Liver (tissue), 9 donors: ENCODE measurements around the gene FBXO8. TPM values are rescaled to one million over a fixed set of nuclear protein-coding genes. Genes with fewer than 3 reads are reported as not detected.

Experiments used
- DNase-seq: peaks from one replicate; pipeline ENCODE4 v3.0.0-alpha.2; 2017; ENCODE audit warnings: low spot score
- H3K27ac ChIP-seq, 2 donors: one replicate each; pipeline ENCODE4 v1.7.0; 2013; ENCODE audit warnings: inconsistent platforms in 2 of 2, low read length in 2 of 2, control low read depth in 1 of 2, low read depth in 1 of 2, mild to moderate bottlenecking in 1 of 2
- H3K27me3 ChIP-seq, 4 donors: one replicate each; pipeline versions ENCODE4 v1.6.1 to v1.7.0; 2013; ENCODE audit warnings: low read length in 3 of 4, inconsistent platforms in 1 of 4, mild to moderate bottlenecking in 1 of 4, moderate library complexity in 1 of 4; ENCODE audit not compliant: control insufficient read depth in 4 of 4, insufficient read depth in 4 of 4
- H3K36me3 ChIP-seq, 4 donors: one replicate each; pipeline versions ENCODE4 v1.6.1 to v1.7.0; 2013; ENCODE audit warnings: low read length in 3 of 4, mild to moderate bottlenecking in 3 of 4, low read depth in 1 of 4, moderate library complexity in 1 of 4; ENCODE audit not compliant: control insufficient read depth in 4 of 4, insufficient read depth in 3 of 4
- H3K4me1 ChIP-seq, 4 donors: one replicate each; pipeline versions ENCODE4 v1.6.1 to v1.7.0; 2013; ENCODE audit warnings: low read length in 3 of 4, mild to moderate bottlenecking in 3 of 4, moderate library complexity in 1 of 4; ENCODE audit not compliant: control insufficient read depth in 4 of 4, insufficient read depth in 4 of 4
- H3K4me3 ChIP-seq, 3 donors: one replicate each; pipeline versions ENCODE4 v1.6.1 to v1.7.0; 2013; ENCODE audit warnings: low read length in 3 of 3, control low read depth in 1 of 3, low read depth in 1 of 3, mild to moderate bottlenecking in 1 of 3
- H3K9ac ChIP-seq, 2 donors: one replicate each; pipeline ENCODE4 v1.7.0; 2013; ENCODE audit warnings: low read length in 2 of 2, mild to moderate bottlenecking in 2 of 2, moderate library complexity in 2 of 2, control low read depth in 1 of 2, low read depth in 1 of 2
- H3K9me3 ChIP-seq, 4 donors: one replicate each; pipeline versions ENCODE4 v1.6.1 to v1.7.0; 2013; ENCODE audit warnings: low read length in 3 of 4; ENCODE audit not compliant: control insufficient read depth in 4 of 4
- EGR1 ChIP-seq, 2 donors: IDR thresholded peaks; 2 replicates each; pipeline ENCODE4 v1.6.1; 2016 to 2018; ENCODE audit warnings: antibody characterized with exemption in 2 of 2, low read depth in 2 of 2
- FOXA1 ChIP-seq: IDR thresholded peaks from 2 replicates; pipeline ENCODE4 v1.6.1; 2016; ENCODE audit warnings: antibody characterized with exemption
- FOXA2 ChIP-seq: IDR thresholded peaks from 2 replicates; pipeline ENCODE4 v1.6.1; 2016; ENCODE audit warnings: antibody characterized with exemption
- GABPA ChIP-seq, 2 donors: IDR thresholded peaks in 1 of 2; conservative IDR thresholded peaks in 1 of 2; 2 replicates each; pipeline ENCODE4 v1.6.1; 2016; ENCODE audit warnings: antibody characterized with exemption in 2 of 2, mild to moderate bottlenecking in 1 of 2, moderate library complexity in 1 of 2
- HNF4A ChIP-seq, 2 donors: conservative IDR thresholded peaks; 2 replicates each; pipeline ENCODE4 v1.6.1; 2016; ENCODE audit warnings: antibody characterized with exemption in 2 of 2, mild to moderate bottlenecking in 2 of 2
- HNF4G ChIP-seq: IDR thresholded peaks from 2 replicates; pipeline ENCODE4 v1.6.1; 2016; ENCODE audit warnings: antibody characterized with exemption
- JUND ChIP-seq, 2 donors: IDR thresholded peaks; 2 replicates each; pipeline ENCODE4 v1.6.1; 2016; ENCODE audit warnings: antibody characterized with exemption in 2 of 2
- NR2F2 ChIP-seq: IDR thresholded peaks from 2 replicates; pipeline ENCODE4 v1.6.1; 2016; ENCODE audit warnings: antibody characterized with exemption
- RAD21 ChIP-seq, 2 donors: IDR thresholded peaks; 2 replicates each; pipeline ENCODE4 v1.6.1; 2016; ENCODE audit warnings: antibody characterized with exemption in 2 of 2, mild to moderate bottlenecking in 2 of 2
- RXRA ChIP-seq, 2 donors: IDR thresholded peaks; 2 replicates each; pipeline ENCODE4 v1.6.1; 2017 to 2018; ENCODE audit warnings: antibody characterized with exemption in 2 of 2, mild to moderate bottlenecking in 1 of 2
- SP1 ChIP-seq: IDR thresholded peaks from 2 replicates; pipeline ENCODE4 v1.6.1; 2018; ENCODE audit warnings: antibody characterized with exemption, mild to moderate bottlenecking
- TAF1 ChIP-seq: conservative IDR thresholded peaks from 2 replicates; pipeline ENCODE4 v1.6.1; 2016; ENCODE audit warnings: antibody characterized with exemption, mild to moderate bottlenecking
- WGBS: extraction: QIAGEN DNeasy Blood & Tissue Kit; methylation state at CpG from one replicate; pipeline ENCODE4 v1.1.7; 2013; 5-methylcytosine and 5-hydroxymethylcytosine counted together
- polyA plus RNA-seq, 2 donors: library from polyadenylated mRNA; stranded (reverse) in 1 of 2; unstranded in 1 of 2; fragments of 200-250 nt in 1 of 2; fragments of >200 nt in 1 of 2; fragmentation: Nextera tagmentation in 1 of 2; extraction: Ambion mirVana in 1 of 2; gene quantifications; one replicate each; pipeline versions ENCODE4 v1.2.1 to v1.2.3, GENCODE V29; 2013 to 2015
- total RNA-seq, 2 donors: library from RNA; depleted of rRNA; stranded (reverse); fragments of >200 nt; gene quantifications; one replicate each; pipeline ENCODE4 v1.2.3, GENCODE V29; 2014
- TF ChIP-seq, protein P1 (sequence below): IDR thresholded peaks from 2 replicates; pipeline ENCODE4 v1.6.1; 2016; ENCODE audit warnings: antibody characterized with exemption
- TF ChIP-seq, protein P2 (sequence below): IDR thresholded peaks from 2 replicates; pipeline ENCODE4 v1.6.1; 2016; ENCODE audit warnings: antibody characterized with exemption
- TF ChIP-seq, protein P3 (sequence below): fragments of 150-350 bp; IDR thresholded peaks from 2 replicates; pipeline ENCODE4 v1.5.1; 2017; ENCODE audit warnings: improper control_type of control experiment, low read depth, low read length; ENCODE audit not compliant: missing input control
- TF ChIP-seq, protein P4 (sequence below): IDR thresholded peaks from 2 replicates; pipeline ENCODE4 v1.6.1; 2016; ENCODE audit warnings: antibody characterized with exemption, mild to moderate bottlenecking
- donor health status: healthy.
- donor health status: healthy.
- donor health status: healthy.
- donor health status: healthy.
- donor health status: healthy.

Gene FBXO8
- total and polyA plus RNA-seq, 4 donors: 15.0 to 56.1 (median 35.1) TPM

DNA sequence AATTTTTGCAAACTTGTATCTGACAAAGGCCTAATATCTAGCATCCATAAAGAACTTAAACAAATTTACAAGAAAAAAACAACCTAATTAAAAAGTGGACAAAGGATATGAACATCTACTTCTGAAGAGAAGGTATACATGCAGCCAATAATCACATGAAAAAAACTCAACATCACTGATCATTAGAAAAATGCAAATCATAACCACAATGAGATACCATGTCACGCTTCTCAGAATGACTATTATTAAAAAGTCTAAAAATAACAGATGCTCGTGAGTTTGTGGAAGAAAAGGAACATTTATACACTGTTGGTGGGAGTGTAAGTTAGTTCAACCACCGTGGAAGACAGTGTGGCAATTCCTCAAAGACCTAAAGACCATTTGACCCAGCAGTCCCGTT, 24.2 kb upstream of the FBXO8 start:
- TF ChIP-seq, protein P1, sequence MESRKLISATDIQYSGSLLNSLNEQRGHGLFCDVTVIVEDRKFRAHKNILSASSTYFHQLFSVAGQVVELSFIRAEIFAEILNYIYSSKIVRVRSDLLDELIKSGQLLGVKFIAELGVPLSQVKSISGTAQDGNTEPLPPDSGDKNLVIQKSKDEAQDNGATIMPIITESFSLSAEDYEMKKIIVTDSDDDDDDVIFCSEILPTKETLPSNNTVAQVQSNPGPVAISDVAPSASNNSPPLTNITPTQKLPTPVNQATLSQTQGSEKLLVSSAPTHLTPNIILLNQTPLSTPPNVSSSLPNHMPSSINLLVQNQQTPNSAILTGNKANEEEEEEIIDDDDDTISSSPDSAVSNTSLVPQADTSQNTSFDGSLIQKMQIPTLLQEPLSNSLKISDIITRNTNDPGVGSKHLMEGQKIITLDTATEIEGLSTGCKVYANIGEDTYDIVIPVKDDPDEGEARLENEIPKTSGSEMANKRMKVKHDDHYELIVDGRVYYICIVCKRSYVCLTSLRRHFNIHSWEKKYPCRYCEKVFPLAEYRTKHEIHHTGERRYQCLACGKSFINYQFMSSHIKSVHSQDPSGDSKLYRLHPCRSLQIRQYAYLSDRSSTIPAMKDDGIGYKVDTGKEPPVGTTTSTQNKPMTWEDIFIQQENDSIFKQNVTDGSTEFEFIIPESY: no peak
- TF ChIP-seq, protein P2, sequence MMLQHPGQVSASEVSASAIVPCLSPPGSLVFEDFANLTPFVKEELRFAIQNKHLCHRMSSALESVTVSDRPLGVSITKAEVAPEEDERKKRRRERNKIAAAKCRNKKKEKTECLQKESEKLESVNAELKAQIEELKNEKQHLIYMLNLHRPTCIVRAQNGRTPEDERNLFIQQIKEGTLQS: no peak
- TF ChIP-seq RXRA (IDR thresholded peaks at IDR 0.05): no peak
- TF ChIP-seq FOXA1: no peak
- TF ChIP-seq GABPA (IDR thresholded peaks at IDR 0.05 in 1 of 2, conservative IDR thresholded peaks at IDR 0.05 in 1 of 2): no peak
- TF ChIP-seq HNF4A (conservative IDR thresholded peaks at IDR 0.05): no peak
- no peak for TF ChIP-seq TAF1
- TF ChIP-seq EGR1 (IDR thresholded peaks at IDR 0.05; ENCODE audit: low read depth in 2 of 2): no peak
- TF ChIP-seq, protein P3, sequence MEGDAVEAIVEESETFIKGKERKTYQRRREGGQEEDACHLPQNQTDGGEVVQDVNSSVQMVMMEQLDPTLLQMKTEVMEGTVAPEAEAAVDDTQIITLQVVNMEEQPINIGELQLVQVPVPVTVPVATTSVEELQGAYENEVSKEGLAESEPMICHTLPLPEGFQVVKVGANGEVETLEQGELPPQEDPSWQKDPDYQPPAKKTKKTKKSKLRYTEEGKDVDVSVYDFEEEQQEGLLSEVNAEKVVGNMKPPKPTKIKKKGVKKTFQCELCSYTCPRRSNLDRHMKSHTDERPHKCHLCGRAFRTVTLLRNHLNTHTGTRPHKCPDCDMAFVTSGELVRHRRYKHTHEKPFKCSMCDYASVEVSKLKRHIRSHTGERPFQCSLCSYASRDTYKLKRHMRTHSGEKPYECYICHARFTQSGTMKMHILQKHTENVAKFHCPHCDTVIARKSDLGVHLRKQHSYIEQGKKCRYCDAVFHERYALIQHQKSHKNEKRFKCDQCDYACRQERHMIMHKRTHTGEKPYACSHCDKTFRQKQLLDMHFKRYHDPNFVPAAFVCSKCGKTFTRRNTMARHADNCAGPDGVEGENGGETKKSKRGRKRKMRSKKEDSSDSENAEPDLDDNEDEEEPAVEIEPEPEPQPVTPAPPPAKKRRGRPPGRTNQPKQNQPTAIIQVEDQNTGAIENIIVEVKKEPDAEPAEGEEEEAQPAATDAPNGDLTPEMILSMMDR: no peak
- TF ChIP-seq, protein P4, sequence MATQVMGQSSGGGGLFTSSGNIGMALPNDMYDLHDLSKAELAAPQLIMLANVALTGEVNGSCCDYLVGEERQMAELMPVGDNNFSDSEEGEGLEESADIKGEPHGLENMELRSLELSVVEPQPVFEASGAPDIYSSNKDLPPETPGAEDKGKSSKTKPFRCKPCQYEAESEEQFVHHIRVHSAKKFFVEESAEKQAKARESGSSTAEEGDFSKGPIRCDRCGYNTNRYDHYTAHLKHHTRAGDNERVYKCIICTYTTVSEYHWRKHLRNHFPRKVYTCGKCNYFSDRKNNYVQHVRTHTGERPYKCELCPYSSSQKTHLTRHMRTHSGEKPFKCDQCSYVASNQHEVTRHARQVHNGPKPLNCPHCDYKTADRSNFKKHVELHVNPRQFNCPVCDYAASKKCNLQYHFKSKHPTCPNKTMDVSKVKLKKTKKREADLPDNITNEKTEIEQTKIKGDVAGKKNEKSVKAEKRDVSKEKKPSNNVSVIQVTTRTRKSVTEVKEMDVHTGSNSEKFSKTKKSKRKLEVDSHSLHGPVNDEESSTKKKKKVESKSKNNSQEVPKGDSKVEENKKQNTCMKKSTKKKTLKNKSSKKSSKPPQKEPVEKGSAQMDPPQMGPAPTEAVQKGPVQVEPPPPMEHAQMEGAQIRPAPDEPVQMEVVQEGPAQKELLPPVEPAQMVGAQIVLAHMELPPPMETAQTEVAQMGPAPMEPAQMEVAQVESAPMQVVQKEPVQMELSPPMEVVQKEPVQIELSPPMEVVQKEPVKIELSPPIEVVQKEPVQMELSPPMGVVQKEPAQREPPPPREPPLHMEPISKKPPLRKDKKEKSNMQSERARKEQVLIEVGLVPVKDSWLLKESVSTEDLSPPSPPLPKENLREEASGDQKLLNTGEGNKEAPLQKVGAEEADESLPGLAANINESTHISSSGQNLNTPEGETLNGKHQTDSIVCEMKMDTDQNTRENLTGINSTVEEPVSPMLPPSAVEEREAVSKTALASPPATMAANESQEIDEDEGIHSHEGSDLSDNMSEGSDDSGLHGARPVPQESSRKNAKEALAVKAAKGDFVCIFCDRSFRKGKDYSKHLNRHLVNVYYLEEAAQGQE: no peak
- no peak for TF ChIP-seq RAD21 (IDR thresholded peaks at IDR 0.05)
- DNase-seq: no peak
- Histone ChIP-seq H3K4me3 (no peak overlapping the region), H3K9me3 (no peaks in the 10 kb centered on the region), H3K27ac (no peak overlapping the region), H3K36me3 (peaks cover 0 to 11% (median 3%) of the 10 kb centered on the region in 4 donors), H3K9ac (no peak overlapping the region), H3K27me3 (no peaks in the 10 kb centered on the region), H3K4me1 (no peaks in the 10 kb centered on the region)
- WGBS: 95% methylated on average over 4 of the region's 4 CpGs

DNA sequence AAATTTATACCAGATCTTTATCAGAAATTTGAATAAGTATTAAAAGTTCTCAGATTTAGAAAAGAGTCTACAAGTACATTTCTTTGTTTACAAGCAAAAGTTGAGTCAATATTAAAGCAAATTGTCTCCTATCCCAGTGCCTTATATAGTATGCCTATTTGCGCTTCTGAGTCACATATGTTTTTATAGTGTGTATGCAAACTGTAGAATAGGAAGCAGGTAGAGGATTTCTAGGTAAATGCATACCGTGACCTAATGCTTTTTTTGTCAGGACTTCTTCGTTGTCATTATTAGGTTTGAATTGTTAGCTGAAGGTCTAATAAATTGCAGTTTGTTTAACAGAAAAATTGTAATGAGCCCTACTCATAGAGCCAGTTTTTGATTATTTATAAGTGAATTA, 22.5 kb upstream of the FBXO8 start:
- Histone ChIP-seq H3K4me1 (no peaks in the 10 kb centered on the region), H3K4me3 (no peak overlapping the region), H3K9ac (no peak overlapping the region), H3K9me3 (no peaks in the 10 kb centered on the region), H3K27me3 (no peaks in the 10 kb centered on the region), H3K36me3 (peaks cover 2 to 12% (median 5%) of the 10 kb centered on the region in 4 donors), H3K27ac (no peak overlapping the region)
- WGBS: 84% methylated on average over 3 of the region's 3 CpGs
- DNase-seq: no peak
- TF ChIP-seq TAF1 (no peak), NR2F2 (no peak), HNF4G (no peak), JUND (IDR thresholded peaks at IDR 0.05) (no peak), FOXA2 (no peak), FOXA1 (no peak), RAD21 (IDR thresholded peaks at IDR 0.05) (no peak), RXRA (IDR thresholded peaks at IDR 0.05) (no peak), SP1 (no peak)
- TF ChIP-seq, protein P3: no peak
- TF ChIP-seq, protein P4: no peak
- TF ChIP-seq, protein P1: no peak
